Liver (tissue), 9 donors: ENCODE data around the gene KIF1A. TPM values are rescaled to one million over a fixed set of nuclear protein-coding genes. Genes with fewer than 3 reads are reported as not detected.

ENCODE experiments used
- DNase-seq: peaks from one replicate; pipeline ENCODE4 v3.0.0-alpha.2; 2017; ENCODE audit warnings: low spot score
- H3K27ac ChIP-seq, 2 donors: one replicate each; pipeline ENCODE4 v1.7.0; 2013; ENCODE audit warnings: inconsistent platforms in 2 of 2, low read length in 2 of 2, control low read depth in 1 of 2, low read depth in 1 of 2, mild to moderate bottlenecking in 1 of 2
- H3K27me3 ChIP-seq, 4 donors: one replicate each; pipeline versions ENCODE4 v1.6.1 to v1.7.0; 2013; ENCODE audit warnings: low read length in 3 of 4, inconsistent platforms in 1 of 4, mild to moderate bottlenecking in 1 of 4, moderate library complexity in 1 of 4; ENCODE audit not compliant: control insufficient read depth in 4 of 4, insufficient read depth in 4 of 4
- H3K36me3 ChIP-seq, 4 donors: one replicate each; pipeline versions ENCODE4 v1.6.1 to v1.7.0; 2013; ENCODE audit warnings: low read length in 3 of 4, mild to moderate bottlenecking in 3 of 4, low read depth in 1 of 4, moderate library complexity in 1 of 4; ENCODE audit not compliant: control insufficient read depth in 4 of 4, insufficient read depth in 3 of 4
- H3K4me1 ChIP-seq, 4 donors: one replicate each; pipeline versions ENCODE4 v1.6.1 to v1.7.0; 2013; ENCODE audit warnings: low read length in 3 of 4, mild to moderate bottlenecking in 3 of 4, moderate library complexity in 1 of 4; ENCODE audit not compliant: control insufficient read depth in 4 of 4, insufficient read depth in 4 of 4
- H3K4me3 ChIP-seq, 3 donors: one replicate each; pipeline versions ENCODE4 v1.6.1 to v1.7.0; 2013; ENCODE audit warnings: low read length in 3 of 3, control low read depth in 1 of 3, low read depth in 1 of 3, mild to moderate bottlenecking in 1 of 3
- H3K9ac ChIP-seq, 2 donors: one replicate each; pipeline ENCODE4 v1.7.0; 2013; ENCODE audit warnings: low read length in 2 of 2, mild to moderate bottlenecking in 2 of 2, moderate library complexity in 2 of 2, control low read depth in 1 of 2, low read depth in 1 of 2
- H3K9me3 ChIP-seq, 4 donors: one replicate each; pipeline versions ENCODE4 v1.6.1 to v1.7.0; 2013; ENCODE audit warnings: low read length in 3 of 4; ENCODE audit not compliant: control insufficient read depth in 4 of 4
- ATF3 ChIP-seq: IDR thresholded peaks from 2 replicates; pipeline ENCODE4 v1.6.1; 2016; ENCODE audit warnings: antibody characterized with exemption
- CTCF ChIP-seq: fragments of 150-350 bp; IDR thresholded peaks from 2 replicates; pipeline ENCODE4 v1.5.1; 2017; ENCODE audit warnings: improper control_type of control experiment, low read depth, low read length; ENCODE audit not compliant: missing input control
- EGR1 ChIP-seq, 2 donors: IDR thresholded peaks; 2 replicates each; pipeline ENCODE4 v1.6.1; 2016 to 2018; ENCODE audit warnings: antibody characterized with exemption in 2 of 2, low read depth in 2 of 2
- FOXA2 ChIP-seq: IDR thresholded peaks from 2 replicates; pipeline ENCODE4 v1.6.1; 2016; ENCODE audit warnings: antibody characterized with exemption
- GABPA ChIP-seq, 2 donors: IDR thresholded peaks in 1 of 2; conservative IDR thresholded peaks in 1 of 2; 2 replicates each; pipeline ENCODE4 v1.6.1; 2016; ENCODE audit warnings: antibody characterized with exemption in 2 of 2, mild to moderate bottlenecking in 1 of 2, moderate library complexity in 1 of 2
- HNF4G ChIP-seq: IDR thresholded peaks from 2 replicates; pipeline ENCODE4 v1.6.1; 2016; ENCODE audit warnings: antibody characterized with exemption
- JUND ChIP-seq, 2 donors: IDR thresholded peaks; 2 replicates each; pipeline ENCODE4 v1.6.1; 2016; ENCODE audit warnings: antibody characterized with exemption in 2 of 2
- NR2F2 ChIP-seq: IDR thresholded peaks from 2 replicates; pipeline ENCODE4 v1.6.1; 2016; ENCODE audit warnings: antibody characterized with exemption
- RAD21 ChIP-seq, 2 donors: IDR thresholded peaks; 2 replicates each; pipeline ENCODE4 v1.6.1; 2016; ENCODE audit warnings: antibody characterized with exemption in 2 of 2, mild to moderate bottlenecking in 2 of 2
- REST ChIP-seq: IDR thresholded peaks from 2 replicates; pipeline ENCODE4 v1.6.1; 2016; ENCODE audit warnings: antibody characterized with exemption, mild to moderate bottlenecking
- RXRA ChIP-seq, 2 donors: IDR thresholded peaks; 2 replicates each; pipeline ENCODE4 v1.6.1; 2017 to 2018; ENCODE audit warnings: antibody characterized with exemption in 2 of 2, mild to moderate bottlenecking in 1 of 2
- TAF1 ChIP-seq: conservative IDR thresholded peaks from 2 replicates; pipeline ENCODE4 v1.6.1; 2016; ENCODE audit warnings: antibody characterized with exemption, mild to moderate bottlenecking
- YY1 ChIP-seq: IDR thresholded peaks from 2 replicates; pipeline ENCODE4 v1.6.1; 2016; ENCODE audit warnings: antibody characterized with exemption, mild to moderate bottlenecking
- WGBS: extraction: QIAGEN DNeasy Blood & Tissue Kit; methylation state at CpG from one replicate; pipeline ENCODE4 v1.1.7; 2013; 5-methylcytosine and 5-hydroxymethylcytosine counted together
- polyA plus RNA-seq, 2 donors: library from polyadenylated mRNA; stranded (reverse) in 1 of 2; unstranded in 1 of 2; fragments of 200-250 nt in 1 of 2; fragments of >200 nt in 1 of 2; fragmentation: Nextera tagmentation in 1 of 2; extraction: Ambion mirVana in 1 of 2; gene quantifications; one replicate each; pipeline versions ENCODE4 v1.2.1 to v1.2.3, GENCODE V29; 2013 to 2015
- total RNA-seq, 2 donors: library from RNA; depleted of rRNA; stranded (reverse); fragments of >200 nt; gene quantifications; one replicate each; pipeline ENCODE4 v1.2.3, GENCODE V29; 2014
- TF ChIP-seq, protein P1 (sequence below): IDR thresholded peaks from 2 replicates; pipeline ENCODE4 v1.6.1; 2016; ENCODE audit warnings: antibody characterized with exemption
- TF ChIP-seq, protein P2 (sequence below): IDR thresholded peaks from 2 replicates; pipeline ENCODE4 v1.6.1; 2016; ENCODE audit warnings: antibody characterized with exemption
- donor health status: healthy.
- donor health status: healthy.
- donor health status: healthy.
- donor health status: healthy.
- donor health status: healthy.

The KIF1A gene
- total and polyA plus RNA-seq, 4 donors = 0.03 to 0.21 (median 0.11) TPM

GRCh38 chr2:240747256-240747655 is 72.8 kb downstream of the KIF1A start (continued):
- no peak for TF ChIP-seq REST

DNA sequence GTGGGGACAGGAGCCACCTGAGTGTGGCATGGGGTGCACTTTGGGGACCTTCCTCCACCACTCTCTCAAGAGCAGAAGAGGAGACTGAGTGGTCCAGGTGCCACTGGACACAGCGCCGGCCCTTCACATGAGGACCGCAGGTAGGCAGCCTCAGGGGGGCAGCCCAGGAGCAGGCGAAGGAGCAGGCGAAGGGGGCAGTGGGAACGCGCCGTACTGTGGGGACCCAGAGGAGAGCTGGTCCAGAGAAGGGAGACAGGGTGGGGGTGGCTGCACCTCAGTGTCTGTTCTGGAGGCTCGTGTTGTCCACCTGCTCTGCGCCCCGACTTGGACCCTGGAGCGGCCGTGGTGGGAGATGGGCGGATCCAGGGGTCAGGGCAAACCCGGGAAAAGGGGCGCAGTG is 73.3 kb downstream of the KIF1A start:
- TF ChIP-seq HNF4G (no peak), YY1 (no peak), CTCF (no peak), GABPA (IDR thresholded peaks at IDR 0.05 in 1 of 2, conservative IDR thresholded peaks at IDR 0.05 in 1 of 2) (no peak), FOXA2 (no peak), REST (no peak), JUND (IDR thresholded peaks at IDR 0.05) (no peak), TAF1 (no peak), RXRA (IDR thresholded peaks at IDR 0.05) (no peak), NR2F2 (no peak), EGR1 (IDR thresholded peaks at IDR 0.05; ENCODE audit: low read depth in 2 of 2) (no peak), RAD21 (IDR thresholded peaks at IDR 0.05) (no peak), ATF3 (no peak)
- TF ChIP-seq, protein P1, sequence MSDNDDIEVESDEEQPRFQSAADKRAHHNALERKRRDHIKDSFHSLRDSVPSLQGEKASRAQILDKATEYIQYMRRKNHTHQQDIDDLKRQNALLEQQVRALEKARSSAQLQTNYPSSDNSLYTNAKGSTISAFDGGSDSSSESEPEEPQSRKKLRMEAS = no peak
- TF ChIP-seq, protein P2, sequence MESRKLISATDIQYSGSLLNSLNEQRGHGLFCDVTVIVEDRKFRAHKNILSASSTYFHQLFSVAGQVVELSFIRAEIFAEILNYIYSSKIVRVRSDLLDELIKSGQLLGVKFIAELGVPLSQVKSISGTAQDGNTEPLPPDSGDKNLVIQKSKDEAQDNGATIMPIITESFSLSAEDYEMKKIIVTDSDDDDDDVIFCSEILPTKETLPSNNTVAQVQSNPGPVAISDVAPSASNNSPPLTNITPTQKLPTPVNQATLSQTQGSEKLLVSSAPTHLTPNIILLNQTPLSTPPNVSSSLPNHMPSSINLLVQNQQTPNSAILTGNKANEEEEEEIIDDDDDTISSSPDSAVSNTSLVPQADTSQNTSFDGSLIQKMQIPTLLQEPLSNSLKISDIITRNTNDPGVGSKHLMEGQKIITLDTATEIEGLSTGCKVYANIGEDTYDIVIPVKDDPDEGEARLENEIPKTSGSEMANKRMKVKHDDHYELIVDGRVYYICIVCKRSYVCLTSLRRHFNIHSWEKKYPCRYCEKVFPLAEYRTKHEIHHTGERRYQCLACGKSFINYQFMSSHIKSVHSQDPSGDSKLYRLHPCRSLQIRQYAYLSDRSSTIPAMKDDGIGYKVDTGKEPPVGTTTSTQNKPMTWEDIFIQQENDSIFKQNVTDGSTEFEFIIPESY = no peak
- H3K27me3 ChIP-seq = no peaks in the 10 kb centered on the region
- 96% methylated on average over 16 of the region's 16 CpGs for WGBS
- no peak for DNase-seq
- H3K9me3 ChIP-seq = no peaks in the 10 kb centered on the region
- H3K4me3 ChIP-seq = no peak overlapping the region
- no peak overlapping the region for H3K9ac ChIP-seq
- H3K27ac ChIP-seq = no peak overlapping the region
- no peaks in the 10 kb centered on the region for H3K36me3 ChIP-seq
- H3K4me1 ChIP-seq = no peaks in the 10 kb centered on the region
